ENCODE data around the gene UTP4. TPM values are rescaled to one million over a fixed set of nuclear protein-coding genes. Genes with fewer than 3 reads are reported as not detected.
A peak's percentile ranks its signal among the peaks of the same experiment; 100 is the strongest.

UTP4 gene
- total and polyA plus RNA-seq, 4 experiments from 2014 or later = 36.9 to 96.5 (median 50.9) TPM

DNA sequence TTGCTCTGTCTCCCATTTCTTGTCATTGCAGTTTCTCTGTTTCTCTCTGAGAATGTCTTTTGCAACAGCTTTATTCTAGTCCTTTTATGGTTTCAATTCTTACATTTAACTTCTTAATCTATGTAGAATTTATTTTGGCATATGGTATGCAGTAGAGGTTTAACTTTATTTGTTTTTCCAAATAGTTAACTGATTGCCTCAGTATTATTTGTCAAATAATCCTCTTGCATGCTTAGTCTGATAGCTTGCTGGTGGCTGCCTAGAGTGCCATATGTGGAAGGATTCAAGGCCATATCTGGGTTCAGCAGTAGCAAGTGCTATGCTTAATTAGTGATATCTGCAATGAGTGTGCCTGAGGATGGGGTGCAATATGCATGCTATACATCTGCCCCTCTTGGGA is 61.4 kb downstream of the UTP4 start:
- no peak for DNase-seq
- ChIA-PET POLR2A (ENCODE audit: partially characterized antibody) (interaction anchor here (1.7 kb wide), 1 partner anchor 18 kb away, joined by 3 read pairs; no protein-coding TSS in a partner anchor), CTCF (ENCODE audit: partially characterized antibody) (no interaction called here)
- no peak overlapping the region for H3K4me3 ChIP-seq (ENCODE audit: low read length in 2 of 2)
- H3K27me3 ChIP-seq (ENCODE audit: insufficient read depth, low read length) = no peaks in the 10 kb centered on the region
- no peaks in the 10 kb centered on the region for H3K36me3 ChIP-seq (ENCODE audit: insufficient read depth, low read length)
- H3K27ac Mint-ChIP-seq = no peak overlapping the region
- no peaks in the 10 kb centered on the region for H3K27me3 Mint-ChIP-seq
- H3K4me1 ChIP-seq (ENCODE audit: insufficient read depth, low read length) = peaks cover 31% of the 10 kb centered on the region
- H3K27ac ChIP-seq (ENCODE audit: low read depth, low read length) = no peak overlapping the region
- no peaks in the 10 kb centered on the region for H3K9me3 ChIP-seq (ENCODE audit: control insufficient read depth in 1 of 2, low read length in 2 of 2)
- intact Hi-C loops (cut with micrococcal nuclease) = no loop called here
- H3K36me3 Mint-ChIP-seq = peaks cover 0 to 8% of the 10 kb centered on the region in 2 donors
- no peaks in the 10 kb centered on the region for H3K9me3 Mint-ChIP-seq
- no peak overlapping the region for H3K4me3 Mint-ChIP-seq
- peaks cover 30 to 58% (median 47%) of the 10 kb centered on the region in 4 donors for H3K4me1 Mint-ChIP-seq

DNA sequence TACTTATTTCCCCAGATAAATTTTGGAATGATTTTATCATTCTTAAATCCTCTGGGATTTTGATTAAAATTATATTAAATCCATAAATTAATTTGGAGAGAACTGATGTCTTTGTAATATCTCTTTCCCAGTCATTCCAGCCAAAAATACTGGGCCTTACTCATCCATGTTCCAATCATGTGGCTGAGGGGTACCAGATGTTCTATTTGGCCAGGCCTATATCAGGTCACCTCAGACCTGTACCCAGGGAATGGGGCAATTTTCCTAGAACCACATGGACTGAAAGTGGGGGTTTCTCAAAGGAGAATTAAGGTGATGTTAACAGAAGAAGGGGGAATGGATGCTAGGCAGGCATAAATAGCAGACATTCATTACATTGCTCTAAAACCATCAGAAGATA is 62.0 kb downstream of the UTP4 start:
- H3K36me3 Mint-ChIP-seq = peaks cover 0 to 8% of the 10 kb centered on the region in 2 donors
- H3K4me1 Mint-ChIP-seq = peaks cover 27 to 52% (median 42%) of the 10 kb centered on the region in 4 donors
- Histone ChIP-seq H3K4me1 (ENCODE audit: insufficient read depth, low read length) (peaks cover 25% of the 10 kb centered on the region), H3K9me3 (ENCODE audit: control insufficient read depth in 1 of 2, low read length in 2 of 2) (no peaks in the 10 kb centered on the region), H3K36me3 (ENCODE audit: insufficient read depth, low read length) (no peaks in the 10 kb centered on the region), H3K4me3 (ENCODE audit: low read length in 2 of 2) (no peak overlapping the region), H3K27ac (ENCODE audit: low read depth, low read length) (no peak overlapping the region), H3K27me3 (ENCODE audit: insufficient read depth, low read length) (no peaks in the 10 kb centered on the region)
- ChIA-PET CTCF (ENCODE audit: partially characterized antibody) (no interaction called here), POLR2A (ENCODE audit: partially characterized antibody) (interaction anchor here (1.7 kb wide), 1 partner anchor 17 kb away, joined by 3 read pairs; no protein-coding TSS in a partner anchor)
- no peaks in the 10 kb centered on the region for H3K9me3 Mint-ChIP-seq
- H3K4me3 Mint-ChIP-seq = no peak overlapping the region
- intact Hi-C loops (cut with micrococcal nuclease) = no loop called here
- DNase-seq = no peak
- H3K27me3 Mint-ChIP-seq = no peaks in the 10 kb centered on the region
- H3K27ac Mint-ChIP-seq = peak overlapping the region in 1 of 7 donors; percentile 15

- H3K9me3 Mint-ChIP-seq = no peaks in the 10 kb centered on the region
- Histone ChIP-seq H3K4me1 (ENCODE audit: insufficient read depth, low read length) (peaks cover 15% of the 10 kb centered on the region), H3K4me3 (ENCODE audit: low read length in 2 of 2) (no peak overlapping the region), H3K27ac (ENCODE audit: low read depth, low read length) (no peak overlapping the region), H3K36me3 (ENCODE audit: insufficient read depth, low read length) (no peaks in the 10 kb centered on the region), H3K27me3 (ENCODE audit: insufficient read depth, low read length) (no peaks in the 10 kb centered on the region), H3K9me3 (ENCODE audit: control insufficient read depth in 1 of 2, low read length in 2 of 2) (no peaks in the 10 kb centered on the region)
- peaks cover 24 to 42% (median 35%) of the 10 kb centered on the region in 4 donors for H3K4me1 Mint-ChIP-seq
- POLR2A ChIA-PET (ENCODE audit: partially characterized antibody) = interaction anchor here (1.7 kb wide), 1 partner anchor 16 kb away, joined by 3 read pairs; no protein-coding TSS in a partner anchor
- H3K4me3 Mint-ChIP-seq = no peak overlapping the region
- no peak overlapping the region for H3K27ac Mint-ChIP-seq
- peaks cover 0 to 10% of the 10 kb centered on the region in 2 donors for H3K36me3 Mint-ChIP-seq
- intact Hi-C loops (cut with micrococcal nuclease) = no loop called here
- H3K27me3 Mint-ChIP-seq = no peaks in the 10 kb centered on the region
- DNase-seq = no peak
- CTCF ChIA-PET (ENCODE audit: partially characterized antibody) = interaction anchor here (0.6 kb wide), 1 partner anchor 1392 kb away, joined by 3 read pairs; no protein-coding TSS in a partner anchor
These were observed 63.0 kb downstream of the UTP4 start for GRCh38 chr16:69195369-69196029.

- CTCF ChIA-PET (ENCODE audit: partially characterized antibody) = no interaction called here
- no peak overlapping the region for H3K4me3 ChIP-seq (ENCODE audit: low read length in 2 of 2)
- H3K36me3 ChIP-seq (ENCODE audit: insufficient read depth, low read length) = no peaks in the 10 kb centered on the region
- H3K4me1 ChIP-seq (ENCODE audit: insufficient read depth, low read length) = peaks cover 8% of the 10 kb centered on the region
- DNase-seq = no peak
- H3K27me3 ChIP-seq (ENCODE audit: insufficient read depth, low read length) = no peaks in the 10 kb centered on the region
- no peak overlapping the region for H3K27ac Mint-ChIP-seq
- H3K27ac ChIP-seq (ENCODE audit: low read depth, low read length) = no peak overlapping the region
- H3K27me3 Mint-ChIP-seq = no peaks in the 10 kb centered on the region
- peaks cover 23 to 37% (median 25%) of the 10 kb centered on the region in 4 donors for H3K4me1 Mint-ChIP-seq
- H3K9me3 Mint-ChIP-seq = no peaks in the 10 kb centered on the region
- peaks cover 0 to 5% of the 10 kb centered on the region in 2 donors for H3K36me3 Mint-ChIP-seq
- POLR2A ChIA-PET (ENCODE audit: partially characterized antibody) = no interaction called here
- H3K9me3 ChIP-seq (ENCODE audit: control insufficient read depth in 1 of 2, low read length in 2 of 2) = no peaks in the 10 kb centered on the region
- H3K4me3 Mint-ChIP-seq = no peak overlapping the region
- intact Hi-C loops (cut with micrococcal nuclease) = no loop called here
These were observed 65.1 kb downstream of the UTP4 start for GRCh38 chr16:69197573-69197972.

DNA sequence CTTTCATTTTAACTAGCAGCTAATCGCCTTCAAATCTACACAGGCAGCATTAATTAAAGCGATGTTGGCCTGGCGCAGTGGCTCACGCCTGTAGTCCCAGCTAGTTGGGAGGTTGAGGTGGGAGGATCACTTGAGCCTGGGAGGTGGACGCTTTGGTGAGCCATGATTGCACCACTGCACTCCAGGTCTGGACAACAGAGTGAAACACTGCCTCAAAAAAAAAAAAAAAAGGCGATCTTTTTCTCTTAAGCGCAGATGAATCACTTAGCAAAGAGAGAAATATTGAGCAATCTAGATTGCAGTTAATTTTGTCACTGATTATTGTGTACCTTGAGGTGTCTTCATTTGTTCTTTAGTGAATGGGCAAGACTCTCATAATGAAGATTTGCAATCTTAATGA is 66.9 kb downstream of the UTP4 start:
- peak overlapping the region in 1 of 7 donors; percentile 76 for H3K27ac Mint-ChIP-seq
- intact Hi-C loops (cut with micrococcal nuclease) = no loop called here
- H3K4me1 Mint-ChIP-seq = peaks cover 20 to 28% (median 23%) of the 10 kb centered on the region in 4 donors
- ChIA-PET CTCF (ENCODE audit: partially characterized antibody) (no interaction called here), POLR2A (ENCODE audit: partially characterized antibody) (interaction anchor here (0.6 to 0.7 kb wide), 2 partner anchors 41 to 86 kb away, joined by 3 to 4 read pairs; no protein-coding TSS in a partner anchor)
- Histone ChIP-seq H3K27ac (ENCODE audit: low read depth, low read length) (no peak overlapping the region), H3K4me3 (ENCODE audit: low read length in 2 of 2) (no peak overlapping the region), H3K9me3 (ENCODE audit: control insufficient read depth in 1 of 2, low read length in 2 of 2) (no peaks in the 10 kb centered on the region), H3K4me1 (ENCODE audit: insufficient read depth, low read length) (peaks cover 5% of the 10 kb centered on the region), H3K27me3 (ENCODE audit: insufficient read depth, low read length) (no peaks in the 10 kb centered on the region), H3K36me3 (ENCODE audit: insufficient read depth, low read length) (no peaks in the 10 kb centered on the region)
- peaks cover 2 to 3% of the 10 kb centered on the region in 2 donors for H3K36me3 Mint-ChIP-seq
- H3K4me3 Mint-ChIP-seq = no peak overlapping the region
- no peaks in the 10 kb centered on the region for H3K27me3 Mint-ChIP-seq
- no peaks in the 10 kb centered on the region for H3K9me3 Mint-ChIP-seq
- no peak for DNase-seq

DNA sequence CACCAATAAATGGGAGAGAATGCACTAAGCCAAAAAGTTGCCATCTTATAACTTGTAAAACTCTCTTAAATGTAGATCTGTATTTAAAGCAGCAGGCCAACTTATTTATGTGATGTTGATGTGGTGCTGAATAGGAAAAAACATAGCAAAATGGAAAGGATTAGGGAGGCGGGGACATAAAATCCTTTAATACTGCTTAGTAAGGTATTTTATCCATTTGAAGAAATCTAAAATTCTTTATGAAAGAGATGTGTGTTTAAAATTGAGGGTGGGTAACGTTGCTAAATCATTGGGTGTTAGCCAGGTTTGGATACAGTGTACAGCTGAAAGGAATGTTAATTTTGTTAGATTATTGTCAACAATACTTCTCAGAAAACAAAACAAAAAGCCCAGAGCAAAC is 68.8 kb downstream of the UTP4 start:
- no peaks in the 10 kb centered on the region for H3K4me1 ChIP-seq (ENCODE audit: insufficient read depth, low read length)
- no peak overlapping the region for H3K27ac ChIP-seq (ENCODE audit: low read depth, low read length)
- H3K4me3 ChIP-seq (ENCODE audit: low read length in 2 of 2) = no peak overlapping the region
- POLR2A ChIA-PET (ENCODE audit: partially characterized antibody) = no interaction called here
- Mint-ChIP-seq H3K36me3 (peaks cover 2 to 3% of the 10 kb centered on the region in 2 donors), H3K4me3 (no peak overlapping the region), H3K27ac (peak overlapping the region in 5 of 7 donors; percentile 8 to 74 (median 29)), H3K9me3 (no peaks in the 10 kb centered on the region), H3K4me1 (peaks cover 24 to 32% (median 30%) of the 10 kb centered on the region in 4 donors), H3K27me3 (no peaks in the 10 kb centered on the region)
- no peaks in the 10 kb centered on the region for H3K27me3 ChIP-seq (ENCODE audit: insufficient read depth, low read length)
- intact Hi-C loops (cut with micrococcal nuclease) = no loop called here
- no peaks in the 10 kb centered on the region for H3K9me3 ChIP-seq (ENCODE audit: control insufficient read depth in 1 of 2, low read length in 2 of 2)
- CTCF ChIA-PET (ENCODE audit: partially characterized antibody) = no interaction called here
- H3K36me3 ChIP-seq (ENCODE audit: insufficient read depth, low read length) = no peaks in the 10 kb centered on the region
- DNase-seq = no peak

DNA sequence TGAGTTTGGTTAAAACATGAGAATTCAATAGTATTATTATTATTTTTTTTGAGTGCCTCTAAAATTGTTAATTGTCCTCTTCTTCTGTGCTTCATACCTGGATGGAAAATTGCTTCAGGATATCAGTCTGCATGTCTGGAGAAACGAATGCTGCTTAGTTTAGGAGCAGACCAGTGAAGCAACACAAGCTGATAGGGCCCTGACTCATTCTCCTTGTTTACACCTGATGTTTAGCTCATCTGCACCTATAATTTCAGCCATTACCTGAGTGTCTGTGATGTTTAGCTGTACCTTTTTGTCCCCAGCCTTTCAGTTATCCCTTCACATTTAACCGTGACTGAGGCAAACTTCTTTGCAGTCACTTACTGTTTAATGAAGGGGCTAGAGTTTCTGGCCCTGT is 69.3 kb downstream of the UTP4 start:
- Histone ChIP-seq H3K27me3 (ENCODE audit: insufficient read depth, low read length) (no peaks in the 10 kb centered on the region), H3K4me3 (ENCODE audit: low read length in 2 of 2) (no peak overlapping the region), H3K9me3 (ENCODE audit: control insufficient read depth in 1 of 2, low read length in 2 of 2) (no peaks in the 10 kb centered on the region), H3K4me1 (ENCODE audit: insufficient read depth, low read length) (no peaks in the 10 kb centered on the region), H3K27ac (ENCODE audit: low read depth, low read length) (no peak overlapping the region), H3K36me3 (ENCODE audit: insufficient read depth, low read length) (no peaks in the 10 kb centered on the region)
- Mint-ChIP-seq H3K9me3 (no peaks in the 10 kb centered on the region), H3K4me3 (no peak overlapping the region), H3K4me1 (peaks cover 24 to 30% (median 28%) of the 10 kb centered on the region in 4 donors), H3K27me3 (no peaks in the 10 kb centered on the region), H3K27ac (peak overlapping the region in 3 of 7 donors; percentile 5 to 74 (median 23)), H3K36me3 (peaks cover 2 to 3% of the 10 kb centered on the region in 2 donors)
- ChIA-PET CTCF (ENCODE audit: partially characterized antibody) (no interaction called here), POLR2A (ENCODE audit: partially characterized antibody) (no interaction called here)
- no peak for DNase-seq
- intact Hi-C loops (cut with micrococcal nuclease) = no loop called here
